GM23338 (cell line): ENCODE data around the gene NAALADL2. TPM values are rescaled to one million over a fixed set of nuclear protein-coding genes. Genes with fewer than 3 reads are reported as not detected.
A peak's percentile ranks its signal among the peaks of the same experiment; 100 is the strongest.
"Not testable (repeated sequence)": the region's sequence is repeated elsewhere in the genome, so short reads cannot be mapped to it uniquely, and the experiment has no call there.

Experiments used
- ATAC-seq: fragments of 200-7000 bp; cut with Tn5 transposase; 3 replicates; pipeline ENCODE4 v1.9.1; 2020
- DNase-seq: peaks from one replicate; pipeline ENCODE4 v3.0.0-alpha.2; 2015; ENCODE audit warnings: low spot score
- H2AFZ ChIP-seq: fragments of 200-600 bp; sonication (generic); 2 replicates; pipeline ENCODE4 v1.8.0; 2016; ENCODE audit warnings: antibody characterized with exemption, mild to moderate bottlenecking, moderate library complexity
- H3F3A ChIP-seq: fragments of 200-600 bp; sonication (generic); replicated peaks from 2 replicates; pipeline ENCODE4 v1.8.0; 2017; ENCODE audit warnings: antibody characterized with exemption, mixed run types, low read depth
- H3K27ac ChIP-seq: fragments of 200-600 bp; sonication (generic); 2 replicates; pipeline ENCODE4 v1.6.1; 2016; ENCODE audit warnings: low read depth
- H3K27me3 ChIP-seq: fragments of 200-600 bp; sonication (generic); 2 replicates; pipeline ENCODE4 v1.8.0; 2016; ENCODE audit warnings: mild to moderate bottlenecking, mixed run types, moderate library complexity; ENCODE audit not compliant: insufficient read depth
- H3K36me3 ChIP-seq: fragments of 200-600 bp; sonication (generic); 2 replicates; pipeline ENCODE4 v1.8.0; 2016; ENCODE audit warnings: mild to moderate bottlenecking; ENCODE audit not compliant: insufficient read depth
- H3K4me1 ChIP-seq: fragments of 200-600 bp; sonication (generic); 2 replicates; pipeline ENCODE4 v1.8.0; 2016; ENCODE audit warnings: mild to moderate bottlenecking, moderate library complexity; ENCODE audit not compliant: insufficient read depth
- H3K4me2 ChIP-seq: fragments of 200-600 bp; sonication (generic); 2 replicates; pipeline ENCODE4 v1.7.1; 2017; ENCODE audit warnings: mixed run types
- H3K4me3 ChIP-seq: fragments of 200-600 bp; sonication (generic); 2 replicates; pipeline ENCODE4 v1.6.1; 2016; ENCODE audit warnings: mixed run types
- H3K79me2 ChIP-seq: fragments of 200-600 bp; sonication (generic); replicated peaks from 2 replicates; pipeline ENCODE4 v1.8.0; 2017; ENCODE audit warnings: mild to moderate bottlenecking; ENCODE audit not compliant: insufficient read depth
- H3K9me2 ChIP-seq: fragments of 200-600 bp; sonication (generic); 2 replicates; pipeline ENCODE4 v1.8.0; 2017; ENCODE audit not compliant: insufficient read depth
- H4K20me1 ChIP-seq: fragments of 200-600 bp; sonication (generic); replicated peaks from 2 replicates; pipeline ENCODE4 v1.8.0; 2017; ENCODE audit warnings: mild to moderate bottlenecking; ENCODE audit not compliant: insufficient read depth
- H3K27ac Mint-ChIP-seq: 2 replicates; pipeline ENCODE4 v1.8.0; 2020; ENCODE audit warnings: inconsistent platforms, mild to moderate bottlenecking, moderate library complexity, mixed read lengths
- H3K27me3 Mint-ChIP-seq: 3 replicates; pipeline ENCODE4 v1.8.0; 2022; ENCODE audit warnings: low read depth, mild to moderate bottlenecking, moderate library complexity, mixed read lengths, inconsistent platforms; ENCODE audit not compliant: insufficient read depth, poor library complexity
- H3K36me3 Mint-ChIP-seq: 3 replicates; pipeline ENCODE4 v1.8.0; 2021; ENCODE audit warnings: low read depth, mild to moderate bottlenecking, inconsistent platforms, moderate library complexity, mixed read lengths
- H3K4me1 Mint-ChIP-seq: 3 replicates; pipeline ENCODE4 v1.8.0; 2020; ENCODE audit warnings: mild to moderate bottlenecking, inconsistent platforms, mixed read lengths
- H3K4me3 Mint-ChIP-seq: 3 replicates; pipeline ENCODE4 v1.8.0; 2021; ENCODE audit warnings: moderate library complexity, mild to moderate bottlenecking, inconsistent platforms, mixed read lengths
- H3K9me3 Mint-ChIP-seq: 3 replicates; pipeline ENCODE4 v1.8.0; 2020; ENCODE audit warnings: moderate library complexity, mild to moderate bottlenecking, inconsistent platforms, mixed read lengths
- ZNF331 ChIP-seq: fragments of 250-450 bp; sonication (Bioruptor Pico); IDR thresholded peaks from 2 replicates; pipeline ENCODE4 v1.5.0; 2020; ENCODE audit warnings: low read depth, mild to moderate bottlenecking, moderate library complexity
- polyA plus RNA-seq: library from polyadenylated mRNA; unstranded; fragments of >200 nt; fragmentation: Nextera tagmentation; extraction: Ambion mirVana; gene quantifications from 2 replicates; pipeline ENCODE4 v1.2.1, GENCODE V29; 2016
- total RNA-seq: library from RNA; depleted of rRNA; stranded (reverse); fragments of >200 nt; shearing (Covaris generic); gene quantifications from 2 replicates; pipeline ENCODE4 v1.2.3, GENCODE V29; 2014
- TF ChIP-seq, protein P1 (sequence below): fragments of 250-450 bp; sonication (Bioruptor Pico); IDR thresholded peaks from 2 replicates; pipeline ENCODE4 v1.5.0; 2020; ENCODE audit warnings: mild to moderate bottlenecking, moderate library complexity
- TF ChIP-seq, protein P2 (sequence below): IDR thresholded peaks from one replicate; pipeline ENCODE4 v1.6.1; 2018; ENCODE audit warnings: antibody characterized with exemption; ENCODE audit not compliant: unreplicated experiment

Gene NAALADL2
- total and polyA plus RNA-seq, 2 experiments from 2014 or later = 1.6 to 2.6 TPM

DNA sequence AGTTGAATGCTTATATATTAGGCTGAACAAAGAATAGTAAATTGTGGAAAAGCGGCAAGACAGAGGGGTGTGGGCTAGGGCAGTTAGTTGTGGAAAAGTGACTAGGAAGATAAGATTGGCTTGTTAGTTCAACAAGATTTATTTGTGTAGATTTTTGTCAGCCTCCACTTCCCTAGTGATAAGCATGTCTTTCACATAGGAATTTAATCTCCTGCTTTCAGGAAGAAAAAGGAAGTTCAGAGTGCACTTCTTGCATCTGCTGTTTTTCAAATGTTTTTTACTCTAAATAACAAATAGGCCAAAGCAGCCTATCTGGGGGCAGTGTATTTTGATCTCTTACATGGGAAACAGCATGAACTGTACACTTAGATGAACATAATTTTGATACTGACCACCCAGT is 919.9 kb downstream of the NAALADL2 start (continued):
- TF ChIP-seq, protein P1, sequence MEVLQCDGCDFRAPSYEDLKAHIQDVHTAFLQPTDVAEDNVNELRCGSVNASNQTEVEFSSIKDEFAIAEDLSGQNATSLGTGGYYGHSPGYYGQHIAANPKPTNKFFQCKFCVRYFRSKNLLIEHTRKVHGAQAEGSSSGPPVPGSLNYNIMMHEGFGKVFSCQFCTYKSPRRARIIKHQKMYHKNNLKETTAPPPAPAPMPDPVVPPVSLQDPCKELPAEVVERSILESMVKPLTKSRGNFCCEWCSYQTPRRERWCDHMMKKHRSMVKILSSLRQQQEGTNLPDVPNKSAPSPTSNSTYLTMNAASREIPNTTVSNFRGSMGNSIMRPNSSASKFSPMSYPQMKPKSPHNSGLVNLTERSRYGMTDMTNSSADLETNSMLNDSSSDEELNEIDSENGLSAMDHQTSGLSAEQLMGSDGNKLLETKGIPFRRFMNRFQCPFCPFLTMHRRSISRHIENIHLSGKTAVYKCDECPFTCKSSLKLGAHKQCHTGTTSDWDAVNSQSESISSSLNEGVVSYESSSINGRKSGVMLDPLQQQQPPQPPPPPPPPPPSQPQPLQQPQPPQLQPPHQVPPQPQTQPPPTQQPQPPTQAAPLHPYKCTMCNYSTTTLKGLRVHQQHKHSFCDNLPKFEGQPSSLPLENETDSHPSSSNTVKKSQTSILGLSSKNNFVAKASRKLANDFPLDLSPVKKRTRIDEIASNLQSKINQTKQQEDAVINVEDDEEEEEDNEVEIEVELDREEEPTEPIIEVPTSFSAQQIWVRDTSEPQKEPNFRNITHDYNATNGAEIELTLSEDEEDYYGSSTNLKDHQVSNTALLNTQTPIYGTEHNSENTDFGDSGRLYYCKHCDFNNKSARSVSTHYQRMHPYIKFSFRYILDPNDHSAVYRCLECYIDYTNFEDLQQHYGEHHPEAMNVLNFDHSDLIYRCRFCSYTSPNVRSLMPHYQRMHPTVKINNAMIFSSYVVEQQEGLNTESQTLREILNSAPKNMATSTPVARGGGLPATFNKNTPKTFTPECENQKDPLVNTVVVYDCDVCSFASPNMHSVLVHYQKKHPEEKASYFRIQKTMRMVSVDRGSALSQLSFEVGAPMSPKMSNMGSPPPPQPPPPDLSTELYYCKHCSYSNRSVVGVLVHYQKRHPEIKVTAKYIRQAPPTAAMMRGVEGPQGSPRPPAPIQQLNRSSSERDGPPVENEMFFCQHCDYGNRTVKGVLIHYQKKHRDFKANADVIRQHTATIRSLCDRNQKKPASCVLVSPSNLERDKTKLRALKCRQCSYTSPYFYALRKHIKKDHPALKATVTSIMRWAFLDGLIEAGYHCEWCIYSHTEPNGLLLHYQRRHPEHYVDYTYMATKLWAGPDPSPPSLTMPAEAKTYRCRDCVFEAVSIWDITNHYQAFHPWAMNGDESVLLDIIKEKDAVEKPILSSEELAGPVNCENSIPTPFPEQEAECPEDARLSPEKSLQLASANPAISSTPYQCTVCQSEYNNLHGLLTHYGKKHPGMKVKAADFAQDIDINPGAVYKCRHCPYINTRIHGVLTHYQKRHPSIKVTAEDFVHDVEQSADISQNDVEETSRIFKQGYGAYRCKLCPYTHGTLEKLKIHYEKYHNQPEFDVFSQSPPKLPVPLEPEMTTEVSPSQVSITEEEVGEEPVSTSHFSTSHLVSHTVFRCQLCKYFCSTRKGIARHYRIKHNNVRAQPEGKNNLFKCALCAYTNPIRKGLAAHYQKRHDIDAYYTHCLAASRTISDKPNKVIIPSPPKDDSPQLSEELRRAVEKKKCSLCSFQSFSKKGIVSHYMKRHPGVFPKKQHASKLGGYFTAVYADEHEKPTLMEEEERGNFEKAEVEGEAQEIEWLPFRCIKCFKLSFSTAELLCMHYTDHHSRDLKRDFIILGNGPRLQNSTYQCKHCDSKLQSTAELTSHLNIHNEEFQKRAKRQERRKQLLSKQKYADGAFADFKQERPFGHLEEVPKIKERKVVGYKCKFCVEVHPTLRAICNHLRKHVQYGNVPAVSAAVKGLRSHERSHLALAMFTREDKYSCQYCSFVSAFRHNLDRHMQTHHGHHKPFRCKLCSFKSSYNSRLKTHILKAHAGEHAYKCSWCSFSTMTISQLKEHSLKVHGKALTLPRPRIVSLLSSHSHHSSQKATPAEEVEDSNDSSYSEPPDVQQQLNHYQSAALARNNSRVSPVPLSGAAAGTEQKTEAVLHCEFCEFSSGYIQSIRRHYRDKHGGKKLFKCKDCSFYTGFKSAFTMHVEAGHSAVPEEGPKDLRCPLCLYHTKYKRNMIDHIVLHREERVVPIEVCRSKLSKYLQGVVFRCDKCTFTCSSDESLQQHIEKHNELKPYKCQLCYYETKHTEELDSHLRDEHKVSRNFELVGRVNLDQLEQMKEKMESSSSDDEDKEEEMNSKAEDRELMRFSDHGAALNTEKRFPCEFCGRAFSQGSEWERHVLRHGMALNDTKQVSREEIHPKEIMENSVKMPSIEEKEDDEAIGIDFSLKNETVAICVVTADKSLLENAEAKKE = no peak

DNA sequence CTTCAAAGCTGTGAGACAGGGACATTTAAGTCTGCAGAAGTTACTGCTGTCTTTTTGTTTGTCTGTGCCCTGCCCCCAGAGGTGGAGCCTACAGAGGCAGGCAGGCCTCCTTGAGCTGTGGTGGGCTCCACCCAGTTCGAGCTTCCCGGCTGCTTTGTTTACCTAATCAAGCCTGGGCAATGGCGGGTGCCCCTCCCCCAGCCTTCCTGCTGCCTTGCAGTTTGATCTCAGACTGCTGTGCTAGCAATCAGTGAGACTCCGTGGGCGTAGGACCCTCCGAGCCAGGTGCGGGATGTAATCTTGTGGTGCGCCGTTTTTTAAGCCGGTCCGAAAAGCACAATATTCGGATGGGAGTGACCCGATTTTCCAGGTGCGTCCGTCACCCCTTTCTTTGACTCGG is 928.0 kb downstream of the NAALADL2 start:
- H2AFZ ChIP-seq = 0 out of 2 replicates have a peak overlapping the region, but pooled peaks have one; percentile 20
- not testable (repeated sequence) for H3K27me3 ChIP-seq, ATAC-seq, H3K27me3 Mint-ChIP-seq, DNase-seq, H3K36me3 Mint-ChIP-seq, H3K27ac Mint-ChIP-seq, H3K4me3 Mint-ChIP-seq, H3K4me1 ChIP-seq, H3K4me3 ChIP-seq, H3K9me3 Mint-ChIP-seq, H3K27ac ChIP-seq, H3K79me2 ChIP-seq, H3K36me3 ChIP-seq, H3F3A ChIP-seq, H3K9me2 ChIP-seq, H4K20me1 ChIP-seq, H3K4me2 ChIP-seq, H3K4me1 Mint-ChIP-seq

DNA sequence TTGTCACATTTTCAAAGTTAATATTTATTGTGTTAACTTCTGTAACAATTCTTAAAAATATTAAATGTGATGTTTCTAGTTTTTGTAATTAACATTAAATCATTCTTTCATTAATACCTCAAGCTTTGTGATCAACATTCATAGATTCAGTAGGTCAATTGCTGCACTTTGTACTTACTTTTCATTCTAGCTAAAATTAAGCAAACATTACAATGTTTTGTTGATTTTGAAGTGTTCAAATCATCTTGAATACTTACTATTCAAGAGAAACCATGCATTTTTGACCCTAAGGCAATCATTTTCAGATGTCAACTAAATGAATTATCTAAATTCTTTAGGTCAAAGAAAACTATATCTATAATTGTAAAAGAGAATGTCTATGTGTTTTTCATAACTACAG is 933.1 kb downstream of the NAALADL2 start:
- Mint-ChIP-seq H3K36me3 (peaks cover 4% of the 10 kb centered on the region; the same call in 2 of the 3 replicates), H3K4me1 (peaks cover 4% of the 10 kb centered on the region; the same call in 2 of the 3 replicates), H3K9me3 (peaks cover 4% of the 10 kb centered on the region; the same call in 1 of the 3 replicates), H3K4me3 (no peak overlapping the region), H3K27ac (no peak overlapping the region), H3K27me3 (no peaks in the 10 kb centered on the region)
- Histone ChIP-seq H3K4me2 (no peak overlapping the region), H3K4me3 (no peak overlapping the region), H3K9me2 (no peaks in the 10 kb centered on the region), H3K36me3 (no peaks in the 10 kb centered on the region), H3K27me3 (no peaks in the 10 kb centered on the region), H3K79me2 (no peaks in the 10 kb centered on the region), H2AFZ (no peak overlapping the region), H3K27ac (no peak overlapping the region), H3K4me1 (no peaks in the 10 kb centered on the region), H3F3A (no peaks in the 10 kb centered on the region), H4K20me1 (no peaks in the 10 kb centered on the region)
- no peak for ATAC-seq
- no peak for DNase-seq
- TF ChIP-seq, protein P2, sequence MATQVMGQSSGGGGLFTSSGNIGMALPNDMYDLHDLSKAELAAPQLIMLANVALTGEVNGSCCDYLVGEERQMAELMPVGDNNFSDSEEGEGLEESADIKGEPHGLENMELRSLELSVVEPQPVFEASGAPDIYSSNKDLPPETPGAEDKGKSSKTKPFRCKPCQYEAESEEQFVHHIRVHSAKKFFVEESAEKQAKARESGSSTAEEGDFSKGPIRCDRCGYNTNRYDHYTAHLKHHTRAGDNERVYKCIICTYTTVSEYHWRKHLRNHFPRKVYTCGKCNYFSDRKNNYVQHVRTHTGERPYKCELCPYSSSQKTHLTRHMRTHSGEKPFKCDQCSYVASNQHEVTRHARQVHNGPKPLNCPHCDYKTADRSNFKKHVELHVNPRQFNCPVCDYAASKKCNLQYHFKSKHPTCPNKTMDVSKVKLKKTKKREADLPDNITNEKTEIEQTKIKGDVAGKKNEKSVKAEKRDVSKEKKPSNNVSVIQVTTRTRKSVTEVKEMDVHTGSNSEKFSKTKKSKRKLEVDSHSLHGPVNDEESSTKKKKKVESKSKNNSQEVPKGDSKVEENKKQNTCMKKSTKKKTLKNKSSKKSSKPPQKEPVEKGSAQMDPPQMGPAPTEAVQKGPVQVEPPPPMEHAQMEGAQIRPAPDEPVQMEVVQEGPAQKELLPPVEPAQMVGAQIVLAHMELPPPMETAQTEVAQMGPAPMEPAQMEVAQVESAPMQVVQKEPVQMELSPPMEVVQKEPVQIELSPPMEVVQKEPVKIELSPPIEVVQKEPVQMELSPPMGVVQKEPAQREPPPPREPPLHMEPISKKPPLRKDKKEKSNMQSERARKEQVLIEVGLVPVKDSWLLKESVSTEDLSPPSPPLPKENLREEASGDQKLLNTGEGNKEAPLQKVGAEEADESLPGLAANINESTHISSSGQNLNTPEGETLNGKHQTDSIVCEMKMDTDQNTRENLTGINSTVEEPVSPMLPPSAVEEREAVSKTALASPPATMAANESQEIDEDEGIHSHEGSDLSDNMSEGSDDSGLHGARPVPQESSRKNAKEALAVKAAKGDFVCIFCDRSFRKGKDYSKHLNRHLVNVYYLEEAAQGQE = no peak
- no peak for TF ChIP-seq ZNF331
